SK-N-SH (cell line): ENCODE results near the gene SP6.

Experiments used
- EP300 ChIP-seq, 2 experiments: IDR thresholded peaks; 2 replicates each; pipeline versions ENCODE4 v1.4.0 to v1.6.1; 2012; ENCODE audit warnings: borderline replicate concordance in 1 of 2, low read depth in 1 of 2, low read length in 1 of 2
- POLR2AphosphoS5 ChIP-seq: IDR thresholded peaks from 2 replicates; pipeline ENCODE4 v1.6.1; 2012; ENCODE audit warnings: low read depth, low read length
- TAF1 ChIP-seq: IDR thresholded peaks from 2 replicates; pipeline ENCODE4 v1.6.1; 2012; ENCODE audit warnings: low read depth, mild to moderate bottlenecking, low read length, moderate library complexity, borderline replicate concordance
- TF ChIP-seq, protein P1 (sequence below): IDR thresholded peaks from 2 replicates; pipeline ENCODE4 v1.4.0; 2012; ENCODE audit warnings: low read depth, borderline replicate concordance
- TF ChIP-seq, protein P2 (sequence below): fragments of 200-600 bp; sonication (generic); IDR thresholded peaks from 2 replicates; pipeline ENCODE4 v1.6.1; 2017; ENCODE audit warnings: antibody characterized with exemption, mild to moderate bottlenecking, moderate library complexity

DNA sequence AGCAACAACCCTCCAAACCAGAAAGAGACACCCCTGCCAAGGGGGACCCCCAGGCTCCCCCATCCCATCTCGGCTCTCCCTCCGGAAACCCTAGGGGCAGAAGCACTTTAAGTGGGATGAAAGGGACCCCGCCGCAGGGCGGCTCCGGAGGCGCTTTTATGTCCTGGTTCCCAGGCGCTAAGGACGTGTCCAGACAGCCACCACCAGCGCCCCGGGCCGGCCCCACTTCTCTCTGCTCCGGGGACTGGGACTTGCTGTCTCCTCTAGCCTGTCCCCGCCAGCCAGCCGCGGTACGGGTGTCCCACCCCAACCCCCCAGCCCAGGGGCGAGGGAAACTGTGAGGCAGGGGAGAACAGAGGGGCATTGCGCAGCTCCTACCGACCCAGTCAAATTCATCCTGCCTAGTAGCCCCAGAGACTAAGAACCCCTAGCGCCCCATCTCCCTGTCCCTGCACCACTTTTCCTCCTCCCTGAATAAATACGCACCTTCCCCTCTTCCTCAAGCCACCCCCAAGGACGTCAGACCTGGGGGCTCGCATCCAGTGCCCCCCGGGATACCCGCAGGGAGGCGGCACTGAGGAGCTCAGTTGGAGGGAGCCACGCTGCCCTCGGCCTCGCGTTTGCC is 4.1 kb downstream of the SP6 start:
- TF ChIP-seq POLR2AphosphoS5: no peak
- TF ChIP-seq, protein P1, sequence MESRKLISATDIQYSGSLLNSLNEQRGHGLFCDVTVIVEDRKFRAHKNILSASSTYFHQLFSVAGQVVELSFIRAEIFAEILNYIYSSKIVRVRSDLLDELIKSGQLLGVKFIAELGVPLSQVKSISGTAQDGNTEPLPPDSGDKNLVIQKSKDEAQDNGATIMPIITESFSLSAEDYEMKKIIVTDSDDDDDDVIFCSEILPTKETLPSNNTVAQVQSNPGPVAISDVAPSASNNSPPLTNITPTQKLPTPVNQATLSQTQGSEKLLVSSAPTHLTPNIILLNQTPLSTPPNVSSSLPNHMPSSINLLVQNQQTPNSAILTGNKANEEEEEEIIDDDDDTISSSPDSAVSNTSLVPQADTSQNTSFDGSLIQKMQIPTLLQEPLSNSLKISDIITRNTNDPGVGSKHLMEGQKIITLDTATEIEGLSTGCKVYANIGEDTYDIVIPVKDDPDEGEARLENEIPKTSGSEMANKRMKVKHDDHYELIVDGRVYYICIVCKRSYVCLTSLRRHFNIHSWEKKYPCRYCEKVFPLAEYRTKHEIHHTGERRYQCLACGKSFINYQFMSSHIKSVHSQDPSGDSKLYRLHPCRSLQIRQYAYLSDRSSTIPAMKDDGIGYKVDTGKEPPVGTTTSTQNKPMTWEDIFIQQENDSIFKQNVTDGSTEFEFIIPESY: no peak
- TF ChIP-seq TAF1: no peak
- no peak for TF ChIP-seq EP300 (IDR thresholded peaks at IDR 0.05; ENCODE audit: borderline replicate concordance in 1 of 2, low read depth in 1 of 2, low read length in 1 of 2)
- TF ChIP-seq, protein P2, sequence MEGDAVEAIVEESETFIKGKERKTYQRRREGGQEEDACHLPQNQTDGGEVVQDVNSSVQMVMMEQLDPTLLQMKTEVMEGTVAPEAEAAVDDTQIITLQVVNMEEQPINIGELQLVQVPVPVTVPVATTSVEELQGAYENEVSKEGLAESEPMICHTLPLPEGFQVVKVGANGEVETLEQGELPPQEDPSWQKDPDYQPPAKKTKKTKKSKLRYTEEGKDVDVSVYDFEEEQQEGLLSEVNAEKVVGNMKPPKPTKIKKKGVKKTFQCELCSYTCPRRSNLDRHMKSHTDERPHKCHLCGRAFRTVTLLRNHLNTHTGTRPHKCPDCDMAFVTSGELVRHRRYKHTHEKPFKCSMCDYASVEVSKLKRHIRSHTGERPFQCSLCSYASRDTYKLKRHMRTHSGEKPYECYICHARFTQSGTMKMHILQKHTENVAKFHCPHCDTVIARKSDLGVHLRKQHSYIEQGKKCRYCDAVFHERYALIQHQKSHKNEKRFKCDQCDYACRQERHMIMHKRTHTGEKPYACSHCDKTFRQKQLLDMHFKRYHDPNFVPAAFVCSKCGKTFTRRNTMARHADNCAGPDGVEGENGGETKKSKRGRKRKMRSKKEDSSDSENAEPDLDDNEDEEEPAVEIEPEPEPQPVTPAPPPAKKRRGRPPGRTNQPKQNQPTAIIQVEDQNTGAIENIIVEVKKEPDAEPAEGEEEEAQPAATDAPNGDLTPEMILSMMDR: no peak
